DMS 273 (cell line): ENCODE measurements around the gene NIPA2.
"Not testable (repeated sequence)": the region's sequence is repeated elsewhere in the genome, so short reads cannot be mapped to it uniquely, and the experiment has no call there.

Source experiments
- DNase-seq: peaks from one replicate; lab custom pipeline; 2025; ENCODE audit not compliant: unreplicated experiment; lab: John Stamatoyannopoulos, UW

The NIPA2 gene

GRCh38 chr15:22838292-22839042 is at the start of gene NIPA2:
NIPA2 (plus strand) TSS chr15:22838666; CDS start chr15:22851732, 13,066 bp downstream.
- peak; percentile 98 for DNase-seq

- no peak for DNase-seq
Observed at GRCh38 chr15:22794063-22794462, 44.4 kb upstream of the NIPA2 start.

- DNase-seq: no peak
Observed at GRCh38 chr15:22794621-22795167, 43.8 kb upstream of the NIPA2 start.

- no peak for DNase-seq
Observed at GRCh38 chr15:22795206-22796063, 43.0 kb upstream of the NIPA2 start.

- no peak for DNase-seq
Observed at GRCh38 chr15:22796079-22796478, 42.4 kb upstream of the NIPA2 start.

- DNase-seq: no peak
Observed at GRCh38 chr15:22799902-22800301, 38.6 kb upstream of the NIPA2 start.

- DNase-seq: not testable (repeated sequence)
Observed at GRCh38 chr15:22803006-22803405, 35.5 kb upstream of the NIPA2 start.

- no peak for DNase-seq
Observed at GRCh38 chr15:22806156-22806555, 32.3 kb upstream of the NIPA2 start.

- DNase-seq: no peak
Observed at GRCh38 chr15:22806664-22807063, 31.8 kb upstream of the NIPA2 start.

GRCh38 chr15:22807831-22808230 is 30.6 kb upstream of the NIPA2 start:
- DNase-seq: not testable (repeated sequence)

- no peak for DNase-seq
Observed at GRCh38 chr15:22808240-22808639, 30.2 kb upstream of the NIPA2 start.

GRCh38 chr15:22808761-22809280 is 29.6 kb upstream of the NIPA2 start:
- no peak for DNase-seq

- no peak for DNase-seq
Observed at GRCh38 chr15:22810033-22810852, 28.2 kb upstream of the NIPA2 start.

- DNase-seq: no peak
Observed at GRCh38 chr15:22810853-22811338, 27.6 kb upstream of the NIPA2 start.

GRCh38 chr15:22811640-22812039 is 26.8 kb upstream of the NIPA2 start:
- no peak for DNase-seq

- no peak for DNase-seq
Observed at GRCh38 chr15:22813844-22814243, 24.6 kb upstream of the NIPA2 start.

GRCh38 chr15:22815766-22816165 is 22.7 kb upstream of the NIPA2 start:
- no peak for DNase-seq

- no peak for DNase-seq
Observed at GRCh38 chr15:22819651-22820050, 18.8 kb upstream of the NIPA2 start.

- DNase-seq: no peak
Observed at GRCh38 chr15:22823495-22824128, 14.9 kb upstream of the NIPA2 start.

- DNase-seq: no peak
Observed at GRCh38 chr15:22827125-22827524, 11.3 kb upstream of the NIPA2 start.
